Ascending aorta (tissue), 2 donors: ENCODE data around the gene MAFG. TPM values are rescaled to one million over a fixed set of nuclear protein-coding genes. Genes with fewer than 3 reads are reported as not detected.

ENCODE experiments used
- DNase-seq, 2 donors: peaks; one replicate each; pipeline ENCODE4 v3.0.0-alpha.2; 2019; ENCODE audit warnings: low spot score in 2 of 2
- H3K27ac ChIP-seq, 2 donors: fragments of 200-600 bp; sonication (generic); one replicate each; pipeline ENCODE4 v1.5.1; 2016 to 2017; ENCODE audit warnings: mild to moderate bottlenecking in 1 of 2
- H3K27me3 ChIP-seq: fragments of 200-600 bp; sonication (generic); one replicate; pipeline ENCODE4 v1.5.1; 2017
- H3K36me3 ChIP-seq, 2 donors: fragments of 200-600 bp; sonication (generic); one replicate each; pipeline ENCODE4 v1.5.1; 2016
- H3K4me1 ChIP-seq, 2 donors: fragments of 200-600 bp; sonication (generic); one replicate each; pipeline ENCODE4 v1.5.1; 2016 to 2017; ENCODE audit warnings: mild to moderate bottlenecking in 1 of 2
- H3K4me3 ChIP-seq, 2 donors: fragments of 200-600 bp; sonication (generic); one replicate each; pipeline ENCODE4 v1.5.1; 2016 to 2017; ENCODE audit warnings: mild to moderate bottlenecking in 1 of 2
- H3K9me3 ChIP-seq, 2 donors: fragments of 200-600 bp; sonication (generic); one replicate each; pipeline ENCODE4 v1.5.1; 2016
- intact Hi-C: fragments of 100-400 bp; cut with DNase I; formaldehyde crosslinking; loops from one replicate; pipeline ENCODE4 v1.15.1; 2023
- total RNA-seq: library from RNA; depleted of rRNA; stranded (reverse); fragments of >200 nt; gene quantifications from one replicate; pipeline ENCODE4 v1.1.0, GENCODE V29; 2016
- TF ChIP-seq, protein P1 (sequence below), 3 experiments: fragments of 200-600 bp in 2 of 3; fragments of 450-650 bp in 1 of 3; sonication (generic) in 2 of 3; IDR thresholded peaks; one replicate each; pipeline ENCODE4 v1.5.1; 2016 to 2019; ENCODE audit warnings: antibody characterized with exemption in 3 of 3, mild to moderate bottlenecking in 1 of 3, moderate library complexity in 1 of 3

MAFG gene
- total RNA-seq, 1 donor from 2014 or later = 28.7 TPM

DNA sequence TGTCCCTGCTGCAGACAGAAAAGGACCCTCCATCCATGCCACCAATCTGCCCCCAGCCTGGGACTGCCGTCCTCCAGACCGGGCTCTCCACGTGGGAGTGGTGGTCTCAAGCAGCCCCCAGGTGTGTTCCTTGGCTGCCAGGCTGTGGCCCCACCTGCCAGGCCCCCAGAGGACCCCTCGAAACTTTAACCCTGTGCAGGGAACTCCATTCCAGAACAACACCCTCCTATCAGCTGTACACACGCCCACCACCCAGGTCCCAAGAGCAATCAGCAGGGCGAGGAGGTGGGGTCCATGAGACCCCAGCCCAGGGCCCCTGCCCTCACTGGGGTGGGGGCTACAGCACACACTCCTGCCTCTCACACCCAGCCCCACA, 8.2 kb upstream of the MAFG start:
- no peak overlapping the region for H3K4me3 ChIP-seq
- H3K9me3 ChIP-seq = no peaks in the 10 kb centered on the region
- intact Hi-C loops = no loop called here
- H3K27ac ChIP-seq = no peak overlapping the region
- no peaks in the 10 kb centered on the region for H3K36me3 ChIP-seq
- TF ChIP-seq, protein P1, sequence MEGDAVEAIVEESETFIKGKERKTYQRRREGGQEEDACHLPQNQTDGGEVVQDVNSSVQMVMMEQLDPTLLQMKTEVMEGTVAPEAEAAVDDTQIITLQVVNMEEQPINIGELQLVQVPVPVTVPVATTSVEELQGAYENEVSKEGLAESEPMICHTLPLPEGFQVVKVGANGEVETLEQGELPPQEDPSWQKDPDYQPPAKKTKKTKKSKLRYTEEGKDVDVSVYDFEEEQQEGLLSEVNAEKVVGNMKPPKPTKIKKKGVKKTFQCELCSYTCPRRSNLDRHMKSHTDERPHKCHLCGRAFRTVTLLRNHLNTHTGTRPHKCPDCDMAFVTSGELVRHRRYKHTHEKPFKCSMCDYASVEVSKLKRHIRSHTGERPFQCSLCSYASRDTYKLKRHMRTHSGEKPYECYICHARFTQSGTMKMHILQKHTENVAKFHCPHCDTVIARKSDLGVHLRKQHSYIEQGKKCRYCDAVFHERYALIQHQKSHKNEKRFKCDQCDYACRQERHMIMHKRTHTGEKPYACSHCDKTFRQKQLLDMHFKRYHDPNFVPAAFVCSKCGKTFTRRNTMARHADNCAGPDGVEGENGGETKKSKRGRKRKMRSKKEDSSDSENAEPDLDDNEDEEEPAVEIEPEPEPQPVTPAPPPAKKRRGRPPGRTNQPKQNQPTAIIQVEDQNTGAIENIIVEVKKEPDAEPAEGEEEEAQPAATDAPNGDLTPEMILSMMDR (IDR thresholded peaks at IDR 0.05) = no peak
- DNase-seq = no peak
- peaks cover 8 to 11% of the 10 kb centered on the region in 2 donors for H3K4me1 ChIP-seq
- H3K27me3 ChIP-seq = no peaks in the 10 kb centered on the region

DNA sequence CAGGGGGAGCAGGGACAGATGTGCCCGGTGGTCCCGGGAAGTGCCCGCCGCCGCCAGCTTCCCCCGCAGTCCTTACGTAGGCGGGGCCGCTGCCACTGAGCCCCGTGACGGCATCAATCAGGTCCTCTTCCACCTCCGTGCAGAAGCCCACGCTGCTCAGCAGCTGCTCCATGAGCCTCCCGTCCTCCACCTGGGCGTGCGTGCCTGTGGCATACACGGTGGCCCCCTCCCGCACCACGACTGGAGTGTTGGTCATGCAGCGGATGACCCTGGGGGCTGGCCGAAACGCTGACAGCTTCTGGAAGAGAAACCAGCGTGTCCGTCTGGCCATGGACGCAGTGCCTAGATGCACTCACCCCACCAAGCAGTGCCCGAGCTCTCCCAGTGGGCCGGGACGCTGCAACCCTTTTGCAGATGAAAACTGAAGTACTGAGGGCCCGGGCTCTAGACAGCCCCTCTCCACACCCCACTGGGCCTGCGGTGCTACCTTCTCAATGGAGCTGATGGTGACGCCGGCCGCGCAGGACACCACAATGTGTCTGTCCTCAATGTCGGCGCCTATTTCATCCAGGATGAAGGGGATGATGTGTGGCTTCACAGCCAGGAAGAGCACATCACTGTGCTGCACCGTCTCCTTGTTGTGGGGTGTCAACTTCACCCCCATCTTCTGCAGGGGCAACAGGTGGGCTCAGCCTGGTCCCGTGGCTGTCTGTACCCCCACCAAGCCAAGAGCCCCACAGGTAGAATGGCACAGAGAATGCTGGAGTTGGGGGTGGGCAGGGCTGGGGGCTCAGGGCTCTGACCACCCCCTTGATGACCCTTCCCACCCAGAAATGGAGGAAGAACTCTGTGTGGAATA, 7.5 kb upstream of the MAFG start:
- TF ChIP-seq, protein P1 (IDR thresholded peaks at IDR 0.05) = no peak
- intact Hi-C loops = no loop called here
- Histone ChIP-seq H3K4me3 (no peak overlapping the region), H3K4me1 (peaks cover 8 to 10% of the 10 kb centered on the region in 2 donors), H3K27ac (no peak overlapping the region), H3K9me3 (no peaks in the 10 kb centered on the region), H3K36me3 (no peaks in the 10 kb centered on the region), H3K27me3 (no peaks in the 10 kb centered on the region)
- DNase-seq = no peak

DNA sequence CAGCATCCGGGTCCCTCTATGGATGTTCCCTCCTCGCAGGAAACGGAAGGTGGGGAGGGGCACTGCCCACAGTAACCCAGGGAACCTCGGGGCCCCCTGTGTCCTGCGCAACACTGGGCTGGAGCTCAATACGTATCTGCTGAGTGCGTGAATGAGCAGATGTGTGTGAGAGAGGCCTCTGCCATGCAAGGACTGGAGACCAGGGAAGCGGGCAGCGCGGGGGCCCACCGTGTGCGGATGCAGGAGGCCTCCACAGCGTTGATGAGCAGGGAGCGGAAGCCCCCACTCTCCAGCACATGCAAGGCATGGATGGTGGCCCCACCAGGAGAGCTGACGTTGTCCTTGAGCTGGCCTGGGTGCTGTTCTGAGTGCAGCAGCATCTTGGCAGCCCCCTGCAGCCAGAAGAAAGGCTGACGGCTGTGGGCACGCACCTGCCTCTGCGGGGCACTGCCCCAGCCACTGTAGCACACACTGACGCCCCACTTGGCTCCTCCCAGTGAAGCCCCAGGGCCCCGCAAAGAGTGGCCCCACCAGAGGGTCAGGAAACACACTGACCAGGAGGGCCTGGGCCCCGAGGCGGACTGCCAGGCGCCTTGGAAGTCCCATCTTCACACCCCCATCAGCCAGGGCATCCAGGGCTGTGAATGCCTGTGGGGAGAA, 6.7 kb upstream of the MAFG start:
- H3K9me3 ChIP-seq = no peaks in the 10 kb centered on the region
- no peak for DNase-seq
- intact Hi-C loops = no loop called here

DNA sequence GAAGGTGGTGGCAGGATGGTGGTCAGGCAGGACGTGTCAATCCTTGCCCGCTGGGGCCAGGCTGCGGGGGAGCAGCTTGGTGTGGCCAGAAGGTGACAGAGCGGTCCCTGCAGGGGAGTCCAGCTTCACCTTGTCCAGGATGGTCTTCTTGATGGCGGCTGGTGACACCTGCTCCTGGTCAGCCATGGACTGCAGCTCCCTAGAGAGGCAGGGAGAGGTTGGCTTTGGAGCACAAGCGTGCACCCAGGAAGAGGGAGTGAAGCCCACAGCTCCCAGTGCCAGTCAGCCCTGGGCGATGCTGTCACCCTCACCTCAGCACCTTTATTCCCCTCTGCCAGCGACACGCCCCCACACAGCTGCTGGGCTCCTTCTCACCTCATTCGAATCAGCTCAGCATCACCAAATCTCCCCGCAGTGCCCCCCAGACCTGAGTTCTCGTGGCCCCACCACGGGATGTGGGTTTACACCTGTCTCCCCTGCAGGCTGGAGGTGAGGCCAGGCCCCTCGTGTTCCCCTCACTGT, 5.7 kb upstream of the MAFG start:
- Histone ChIP-seq H3K4me3 (no peak overlapping the region), H3K27ac (no peak overlapping the region), H3K36me3 (no peaks in the 10 kb centered on the region), H3K4me1 (peaks cover 6 to 9% of the 10 kb centered on the region in 2 donors), H3K27me3 (no peaks in the 10 kb centered on the region), H3K9me3 (no peaks in the 10 kb centered on the region)
- intact Hi-C loops = no loop called here
- DNase-seq = no peak
- TF ChIP-seq, protein P1 (IDR thresholded peaks at IDR 0.05) = no peak

More for the DNA sequence above, 6.7 kb upstream of the MAFG start:
- Histone ChIP-seq H3K4me3 (no peak overlapping the region), H3K27me3 (no peaks in the 10 kb centered on the region), H3K27ac (no peak overlapping the region), H3K4me1 (peaks cover 4 to 6% of the 10 kb centered on the region in 2 donors), H3K36me3 (no peaks in the 10 kb centered on the region)
- TF ChIP-seq, protein P1 (IDR thresholded peaks at IDR 0.05) = no peak

DNA sequence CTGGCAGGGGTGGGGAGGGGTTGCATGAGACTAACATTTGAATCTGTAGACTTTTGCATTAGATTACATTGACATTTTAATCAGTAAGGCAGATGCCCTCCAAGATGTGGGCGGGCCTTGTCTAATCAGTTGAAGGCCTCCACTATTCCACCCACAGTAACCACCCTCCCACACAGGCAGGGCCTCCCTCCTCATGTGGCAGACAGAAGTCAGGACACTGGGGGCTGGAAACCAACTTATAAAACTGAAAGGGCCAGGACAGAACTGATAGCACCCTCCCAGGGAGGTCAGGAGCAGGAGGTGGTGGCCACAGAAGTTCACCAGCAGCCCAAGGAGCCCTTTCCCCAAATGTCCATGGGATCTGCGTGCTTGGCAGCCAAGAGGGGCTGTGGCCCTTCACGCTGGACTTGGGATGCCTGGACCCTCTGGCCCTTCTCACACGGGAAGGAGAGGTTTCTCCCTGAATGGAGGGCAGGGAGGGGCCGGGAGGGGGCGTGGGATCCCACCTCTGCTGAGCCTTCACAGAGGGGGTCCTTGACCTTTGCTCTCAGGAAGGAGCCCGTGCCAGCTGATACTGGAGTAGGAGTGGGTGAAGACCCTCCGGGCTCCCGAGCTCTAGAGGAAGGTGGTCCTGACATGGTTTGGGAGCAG, 4.9 kb upstream of the MAFG start:
- DNase-seq = no peak
- Histone ChIP-seq H3K27me3 (no peaks in the 10 kb centered on the region), H3K4me1 (peaks cover 10 to 12% of the 10 kb centered on the region in 2 donors), H3K27ac (no peak overlapping the region), H3K4me3 (no peak overlapping the region), H3K36me3 (no peaks in the 10 kb centered on the region), H3K9me3 (no peaks in the 10 kb centered on the region)
- intact Hi-C loops = no loop called here
- TF ChIP-seq, protein P1 (IDR thresholded peaks at IDR 0.05) = no peak
